A673 (cell line): Measurements from ENCODE around the gene STYK1. TPM values are rescaled to one million over a fixed set of nuclear protein-coding genes. Genes with fewer than 3 reads are reported as not detected.

Source experiments
- BruUV-seq: library from RNA; stranded (reverse); fragments of 400-500 nt; replicated peaks from 2 replicates; lab custom pipeline; 2021; lab: Mats Ljungman, UMichigan
- CTCF ChIA-PET: fragments of 300-600 bp; sonication (Branson Sonifier 250); formaldehyde crosslinking; loops from one replicate; lab custom pipeline; 2022; ENCODE audit warnings: antibody characterized with exemption; lab: Charles Lee
- POLR2A ChIA-PET: fragments of 300-600 bp; sonication (Branson Sonifier 250); formaldehyde crosslinking; loops from one replicate; lab custom pipeline; 2022; ENCODE audit warnings: antibody characterized with exemption; ENCODE audit not compliant: low non-redundant PET; lab: Charles Lee
- DNase-seq: peaks from one replicate; pipeline ENCODE4 v3.0.0-alpha.2; 2015; ENCODE audit warnings: low spot score
- H3K27ac ChIP-seq: fragments of 200-600 bp; sonication (generic); 2 replicates; pipeline ENCODE4 v1.5.1; 2016; ENCODE audit warnings: mixed run types, low read depth, mild to moderate bottlenecking, mixed read lengths, antibody characterized with exemption, low read length; ENCODE audit not compliant: poor library complexity, severe bottlenecking
- H3K27me3 ChIP-seq: fragments of 200-600 bp; sonication (generic); replicated peaks from 2 replicates; pipeline ENCODE4 v1.6.1; 2017; ENCODE audit warnings: mixed run types, low read depth, mild to moderate bottlenecking, mixed read lengths, antibody characterized with exemption, low read length; ENCODE audit not compliant: insufficient read depth, poor library complexity
- H3K36me3 ChIP-seq: fragments of 200-600 bp; sonication (generic); 2 replicates; pipeline ENCODE4 v1.6.1; 2016; ENCODE audit warnings: mixed run types, mild to moderate bottlenecking, mixed read lengths, antibody characterized with exemption, low read length; ENCODE audit not compliant: insufficient read depth, poor library complexity, severe bottlenecking
- H3K4me1 ChIP-seq: fragments of 200-600 bp; sonication (generic); 2 replicates; pipeline ENCODE4 v1.6.1; 2017; ENCODE audit warnings: mixed run types, mild to moderate bottlenecking, mixed read lengths, antibody characterized with exemption, low read length; ENCODE audit not compliant: insufficient read depth, poor library complexity, severe bottlenecking
- H3K4me3 ChIP-seq: fragments of 200-600 bp; sonication (generic); 2 replicates; pipeline ENCODE4 v1.5.1; 2016; ENCODE audit warnings: low read depth, mixed run types, mild to moderate bottlenecking, mixed read lengths, low read length; ENCODE audit not compliant: poor library complexity, severe bottlenecking
- H3K9me3 ChIP-seq: fragments of 200-600 bp; sonication (generic); 2 replicates; pipeline ENCODE4 v1.6.1; 2016; ENCODE audit warnings: mixed run types, low read depth, mild to moderate bottlenecking, mixed read lengths, antibody characterized with exemption, low read length; ENCODE audit not compliant: poor library complexity, severe bottlenecking
- EZH2 ChIP-seq: fragments of 200-600 bp; sonication (generic); IDR thresholded peaks from 2 replicates; pipeline ENCODE4 v1.6.1; 2017; ENCODE audit warnings: borderline replicate concordance, low read depth, mild to moderate bottlenecking, mixed read lengths, antibody characterized with exemption, low read length; ENCODE audit not compliant: poor library complexity, severe bottlenecking
- intact Hi-C: fragments of 100-400 bp; cut with micrococcal nuclease; formaldehyde crosslinking; loops from one replicate; pipeline ENCODE4 v1.10.0; 2022; ENCODE audit not compliant: unreplicated experiment
- total RNA-seq: library from RNA; stranded (reverse); gene quantifications from 2 replicates; pipeline ENCODE4 v1.2.3, GENCODE V29; 2021
- TF ChIP-seq, protein P1 (sequence below): fragments of 300-800, 200-600 bp; sonication (generic); conservative IDR thresholded peaks from 2 replicates; pipeline ENCODE4 v1.5.1; 2017; ENCODE audit warnings: low read depth, mild to moderate bottlenecking, antibody characterized with exemption, low read length, moderate library complexity, mixed read lengths

Gene STYK1
- total RNA-seq, 1 experiment from 2014 or later: 0.77 TPM

DNA sequence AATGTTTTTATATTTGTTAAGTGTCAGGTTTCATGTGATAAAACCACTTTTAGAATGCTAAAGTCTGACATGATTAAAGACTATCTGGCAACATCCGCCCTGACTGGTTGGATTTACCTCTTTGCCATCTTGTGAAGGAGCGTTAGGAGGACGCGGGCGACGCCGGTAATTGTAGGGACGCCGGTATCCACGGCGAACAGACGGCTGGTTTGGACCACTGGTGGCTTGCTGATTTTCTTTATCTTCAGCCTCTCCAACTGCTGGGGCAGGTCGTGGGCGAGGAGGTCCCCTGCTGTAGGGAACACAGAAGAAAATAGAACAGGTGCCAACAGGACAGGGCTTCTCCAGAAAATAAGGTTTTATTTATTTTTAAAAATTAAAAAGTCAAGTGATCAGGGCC, 28.0 kb upstream of the STYK1 start:
- CTCF ChIA-PET: no interaction called here
- Histone ChIP-seq H3K27me3 (no peaks in the 10 kb centered on the region), H3K9me3 (no peaks in the 10 kb centered on the region), H3K4me3 (no peak overlapping the region), H3K36me3 (peaks cover 84% of the 10 kb centered on the region), H3K27ac (no peak overlapping the region), H3K4me1 (no peaks in the 10 kb centered on the region)
- TF ChIP-seq, protein P1, sequence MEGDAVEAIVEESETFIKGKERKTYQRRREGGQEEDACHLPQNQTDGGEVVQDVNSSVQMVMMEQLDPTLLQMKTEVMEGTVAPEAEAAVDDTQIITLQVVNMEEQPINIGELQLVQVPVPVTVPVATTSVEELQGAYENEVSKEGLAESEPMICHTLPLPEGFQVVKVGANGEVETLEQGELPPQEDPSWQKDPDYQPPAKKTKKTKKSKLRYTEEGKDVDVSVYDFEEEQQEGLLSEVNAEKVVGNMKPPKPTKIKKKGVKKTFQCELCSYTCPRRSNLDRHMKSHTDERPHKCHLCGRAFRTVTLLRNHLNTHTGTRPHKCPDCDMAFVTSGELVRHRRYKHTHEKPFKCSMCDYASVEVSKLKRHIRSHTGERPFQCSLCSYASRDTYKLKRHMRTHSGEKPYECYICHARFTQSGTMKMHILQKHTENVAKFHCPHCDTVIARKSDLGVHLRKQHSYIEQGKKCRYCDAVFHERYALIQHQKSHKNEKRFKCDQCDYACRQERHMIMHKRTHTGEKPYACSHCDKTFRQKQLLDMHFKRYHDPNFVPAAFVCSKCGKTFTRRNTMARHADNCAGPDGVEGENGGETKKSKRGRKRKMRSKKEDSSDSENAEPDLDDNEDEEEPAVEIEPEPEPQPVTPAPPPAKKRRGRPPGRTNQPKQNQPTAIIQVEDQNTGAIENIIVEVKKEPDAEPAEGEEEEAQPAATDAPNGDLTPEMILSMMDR: no peak
- no peak for TF ChIP-seq EZH2
- intact Hi-C loops: no loop called here
- DNase-seq: no peak
- POLR2A ChIA-PET: no interaction called here
- BruUV-seq: no TSS peak

DNA sequence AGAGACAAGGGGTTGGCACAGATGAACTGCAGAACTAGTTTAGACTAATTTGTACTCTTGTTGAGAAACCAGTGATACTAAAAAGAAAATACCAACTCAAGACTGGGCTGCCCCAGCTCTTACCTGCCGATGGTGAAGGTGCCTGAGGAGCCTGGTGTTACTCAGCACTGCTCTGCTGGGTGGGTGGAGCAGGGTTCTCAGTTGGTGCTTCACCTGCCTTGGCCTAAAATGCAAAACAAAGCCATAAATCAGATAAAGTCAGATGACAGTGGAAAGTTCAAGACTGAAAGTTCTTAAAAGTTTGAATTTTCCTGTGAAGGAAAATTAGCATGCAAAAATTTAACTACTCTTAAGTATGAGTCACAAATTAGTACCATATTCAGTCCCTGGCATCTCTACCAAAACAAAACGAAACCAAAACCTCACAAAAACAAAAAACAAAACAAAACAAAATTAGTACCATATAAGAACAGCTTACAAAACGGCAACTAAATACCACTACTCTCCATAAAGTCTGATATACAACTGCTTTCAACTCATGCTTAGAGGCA, 27.4 kb upstream of the STYK1 start:
- H3K9me3 ChIP-seq: no peaks in the 10 kb centered on the region
- ChIA-PET CTCF (no interaction called here), POLR2A (no interaction called here)
- intact Hi-C loops: no loop called here
- H3K27ac ChIP-seq: no peak overlapping the region
- BruUV-seq: no TSS peak
- DNase-seq: no peak
- no peaks in the 10 kb centered on the region for H3K27me3 ChIP-seq
- no peak overlapping the region for H3K4me3 ChIP-seq
- peaks cover 80% of the 10 kb centered on the region for H3K36me3 ChIP-seq
- TF ChIP-seq, protein P1: no peak
- TF ChIP-seq EZH2: no peak
- H3K4me1 ChIP-seq: no peaks in the 10 kb centered on the region

DNA sequence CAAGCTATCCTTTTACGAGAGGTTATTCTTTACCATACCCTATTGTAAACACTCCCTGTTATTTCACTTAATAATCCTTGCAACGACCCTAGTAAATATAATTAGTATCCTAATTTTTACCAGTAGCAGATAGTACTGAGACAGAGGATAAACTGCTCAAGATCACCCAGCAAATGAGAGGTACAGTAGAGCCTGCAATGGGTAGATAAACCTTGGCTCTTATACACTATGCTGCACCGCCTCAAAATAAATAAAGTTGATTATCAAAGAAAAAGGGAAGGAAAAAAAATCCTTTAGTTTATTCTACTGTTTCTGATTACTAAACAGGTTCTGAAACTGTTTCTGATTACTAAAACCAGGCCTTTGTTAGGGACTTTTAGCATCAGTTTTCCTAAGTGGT, 26.7 kb upstream of the STYK1 start:
- no peaks in the 10 kb centered on the region for H3K9me3 ChIP-seq
- DNase-seq: no peak
- H3K27ac ChIP-seq: no peak overlapping the region
- H3K4me3 ChIP-seq: no peak overlapping the region
- H3K4me1 ChIP-seq: no peaks in the 10 kb centered on the region
- intact Hi-C loops: no loop called here
- no TSS peak for BruUV-seq
- POLR2A ChIA-PET: no interaction called here
- H3K27me3 ChIP-seq: no peaks in the 10 kb centered on the region
- TF ChIP-seq EZH2: no peak
- TF ChIP-seq, protein P1: no peak
- H3K36me3 ChIP-seq: peaks cover 74% of the 10 kb centered on the region
- CTCF ChIA-PET: no interaction called here
